ENCODE data around the gene ASPHD2.

DNA sequence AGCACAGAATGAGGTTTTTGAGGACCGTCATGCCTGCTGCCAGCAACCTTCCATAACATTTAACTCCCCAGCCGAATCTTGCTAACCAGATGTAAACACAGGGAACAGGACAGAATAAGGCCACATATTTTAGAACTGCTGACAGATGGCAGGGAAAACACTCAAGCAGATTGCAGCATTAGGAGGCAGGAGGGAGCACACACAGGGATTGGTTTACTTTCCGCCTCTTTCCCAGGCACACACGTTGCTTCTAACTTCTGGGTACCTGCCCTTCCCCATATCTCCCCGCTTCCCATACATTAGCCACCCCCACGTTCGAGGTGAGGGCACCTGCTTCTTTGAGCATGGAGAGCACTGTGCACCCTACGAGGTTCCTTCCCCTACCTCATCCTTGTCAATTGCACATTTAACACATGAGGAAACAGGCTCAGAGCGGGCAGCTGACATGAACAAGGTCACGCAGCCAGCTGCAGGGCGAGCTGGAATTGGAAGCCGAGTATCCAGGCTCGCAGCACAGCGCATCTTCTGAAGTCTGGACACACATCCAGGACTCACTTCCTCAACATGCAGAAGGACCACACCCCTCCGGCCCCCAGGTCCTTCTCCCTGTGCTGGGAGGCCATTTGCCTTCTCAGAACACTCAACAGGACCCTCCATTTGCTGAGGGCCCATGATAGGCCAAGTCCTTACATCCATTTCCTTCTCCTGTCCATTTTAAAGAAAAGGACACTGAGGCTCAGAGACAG, 18.7 kb downstream of the ASPHD2 start:
- TF ChIP-seq, protein P1, sequence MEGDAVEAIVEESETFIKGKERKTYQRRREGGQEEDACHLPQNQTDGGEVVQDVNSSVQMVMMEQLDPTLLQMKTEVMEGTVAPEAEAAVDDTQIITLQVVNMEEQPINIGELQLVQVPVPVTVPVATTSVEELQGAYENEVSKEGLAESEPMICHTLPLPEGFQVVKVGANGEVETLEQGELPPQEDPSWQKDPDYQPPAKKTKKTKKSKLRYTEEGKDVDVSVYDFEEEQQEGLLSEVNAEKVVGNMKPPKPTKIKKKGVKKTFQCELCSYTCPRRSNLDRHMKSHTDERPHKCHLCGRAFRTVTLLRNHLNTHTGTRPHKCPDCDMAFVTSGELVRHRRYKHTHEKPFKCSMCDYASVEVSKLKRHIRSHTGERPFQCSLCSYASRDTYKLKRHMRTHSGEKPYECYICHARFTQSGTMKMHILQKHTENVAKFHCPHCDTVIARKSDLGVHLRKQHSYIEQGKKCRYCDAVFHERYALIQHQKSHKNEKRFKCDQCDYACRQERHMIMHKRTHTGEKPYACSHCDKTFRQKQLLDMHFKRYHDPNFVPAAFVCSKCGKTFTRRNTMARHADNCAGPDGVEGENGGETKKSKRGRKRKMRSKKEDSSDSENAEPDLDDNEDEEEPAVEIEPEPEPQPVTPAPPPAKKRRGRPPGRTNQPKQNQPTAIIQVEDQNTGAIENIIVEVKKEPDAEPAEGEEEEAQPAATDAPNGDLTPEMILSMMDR (IDR thresholded peaks at IDR 0.05) = no peak
- TF ChIP-seq POLR2A (IDR thresholded peaks at IDR 0.05) = no peak
